Ammon's horn (tissue), 1 donor: ENCODE data around the gene RWDD3.

Experiments used
- DNase-seq: peaks from one replicate; pipeline ENCODE4 v3.0.0-alpha.2; 2016; ENCODE audit warnings: low spot score

The RWDD3 gene, protein sequence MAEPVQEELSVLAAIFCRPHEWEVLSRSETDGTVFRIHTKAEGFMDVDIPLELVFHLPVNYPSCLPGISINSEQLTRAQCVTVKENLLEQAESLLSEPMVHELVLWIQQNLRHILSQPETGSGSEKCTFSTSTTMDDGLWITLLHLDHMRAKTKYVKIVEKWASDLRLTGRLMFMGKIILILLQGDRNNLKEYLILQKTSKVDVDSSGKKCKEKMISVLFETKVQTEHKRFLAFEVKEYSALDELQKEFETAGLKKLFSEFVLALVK

GRCh38 chr1:95233737-95234500, at the start of gene RWDD3:
TSS of gene RWDD3 (plus strand) at chr1:95234210. CDS start at chr1:95234231, 21 bp downstream.
- peak; percentile 95 for DNase-seq

- DNase-seq, result no peak
These were observed 47.9 kb upstream of the RWDD3 start for GRCh38 chr1:95186149-95186548.

DNA sequence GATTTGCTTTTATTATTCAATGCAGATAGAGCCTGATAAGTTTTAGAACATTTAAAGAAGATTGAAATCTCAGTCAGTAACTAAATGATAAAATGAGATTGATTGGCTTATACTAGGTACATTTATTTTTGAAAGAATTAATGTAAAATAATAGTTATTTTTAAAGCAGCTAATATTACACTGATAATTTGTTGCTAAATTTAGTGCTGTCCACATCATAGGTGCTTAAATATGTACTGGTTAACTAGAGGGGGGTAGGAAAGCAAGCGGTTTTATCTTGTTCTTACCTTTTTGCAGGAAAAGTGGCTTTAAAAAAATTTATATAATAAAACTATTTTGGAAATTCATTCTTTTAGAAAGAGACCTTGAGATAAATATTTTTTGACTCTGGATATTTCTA, 40.4 kb upstream of the RWDD3 start:
- DNase-seq, result no peak

DNA sequence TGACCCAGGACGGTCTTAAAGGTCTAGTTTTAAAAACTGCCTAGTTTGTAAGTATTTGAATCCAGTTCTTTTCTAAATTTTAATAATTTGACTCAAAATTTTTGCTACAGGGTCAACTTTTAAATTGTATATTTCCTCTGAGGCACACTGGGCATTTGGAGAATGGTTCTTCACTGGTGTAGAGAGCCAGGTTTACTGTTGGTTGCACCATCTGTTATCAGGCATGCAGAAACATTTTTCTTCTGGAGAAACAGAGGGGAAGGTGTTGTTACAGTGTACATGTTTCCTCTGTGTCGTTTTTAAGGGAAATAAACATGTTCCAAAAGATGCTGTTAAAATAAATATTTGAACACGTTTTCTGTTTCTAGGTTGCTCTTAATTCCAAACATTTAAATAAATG, 39.0 kb upstream of the RWDD3 start:
- DNase-seq, result no peak

GRCh38 chr1:95196017-95196416, 38.0 kb upstream of the RWDD3 start:
- no peak for DNase-seq

DNA sequence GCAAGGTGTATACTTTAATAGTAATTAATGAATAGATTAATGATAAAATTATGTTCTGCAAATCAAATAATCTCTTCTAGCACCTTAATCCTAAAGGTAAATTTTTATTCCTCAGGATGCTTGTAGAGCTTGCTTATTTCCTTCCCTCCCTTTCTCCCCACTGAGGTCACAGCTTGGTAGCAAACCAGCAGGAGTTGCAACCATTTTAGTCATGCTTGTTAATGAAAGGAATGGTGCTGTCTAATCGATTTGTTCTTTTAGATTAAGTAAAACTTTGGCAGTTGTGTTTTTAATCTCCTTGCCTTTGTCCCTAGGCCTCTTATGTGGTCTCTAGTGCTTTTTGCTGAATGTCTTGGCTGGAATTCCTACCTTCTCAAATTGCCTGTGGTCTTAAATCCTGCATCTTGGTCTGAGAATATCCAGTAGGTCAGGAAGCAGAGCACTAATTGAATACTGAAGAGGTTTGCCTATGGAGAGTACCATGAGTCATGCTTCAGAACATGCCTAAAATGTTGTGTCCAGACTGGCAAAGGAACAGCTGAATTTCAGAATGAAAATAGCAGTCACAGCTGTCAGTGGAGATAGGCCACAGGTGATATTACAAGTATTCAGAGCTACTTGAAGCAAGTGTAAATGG, 36.3 kb upstream of the RWDD3 start:
- DNase-seq, result no peak

- no peak for DNase-seq
These were observed 32.1 kb upstream of the RWDD3 start for GRCh38 chr1:95201905-95202304.

DNA sequence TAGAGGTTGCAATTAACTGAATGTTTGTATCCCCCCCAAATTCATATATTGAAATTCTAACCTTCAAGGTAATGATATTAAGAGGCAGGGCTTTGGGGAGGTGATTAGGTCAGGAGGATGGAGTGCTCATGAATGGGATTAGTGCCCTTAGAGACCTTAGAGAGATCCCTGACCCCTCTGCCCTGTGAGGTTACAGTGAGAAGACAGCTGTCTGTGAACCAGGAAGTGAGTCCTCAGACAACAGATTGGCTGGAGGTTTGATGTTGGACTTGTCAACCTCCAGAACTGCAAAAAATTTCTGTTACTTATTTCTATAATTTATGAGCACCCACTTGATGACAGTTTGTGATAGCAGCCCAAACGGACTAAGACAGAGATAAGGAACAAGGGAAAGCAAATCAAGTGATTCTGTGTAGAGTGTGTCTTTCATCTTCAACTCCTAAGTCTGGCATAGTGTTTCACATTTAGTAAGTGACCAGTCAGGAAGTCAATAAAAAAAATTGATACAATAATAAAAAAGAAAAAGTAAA, 30.0 kb upstream of the RWDD3 start:
- DNase-seq, result no peak

DNA sequence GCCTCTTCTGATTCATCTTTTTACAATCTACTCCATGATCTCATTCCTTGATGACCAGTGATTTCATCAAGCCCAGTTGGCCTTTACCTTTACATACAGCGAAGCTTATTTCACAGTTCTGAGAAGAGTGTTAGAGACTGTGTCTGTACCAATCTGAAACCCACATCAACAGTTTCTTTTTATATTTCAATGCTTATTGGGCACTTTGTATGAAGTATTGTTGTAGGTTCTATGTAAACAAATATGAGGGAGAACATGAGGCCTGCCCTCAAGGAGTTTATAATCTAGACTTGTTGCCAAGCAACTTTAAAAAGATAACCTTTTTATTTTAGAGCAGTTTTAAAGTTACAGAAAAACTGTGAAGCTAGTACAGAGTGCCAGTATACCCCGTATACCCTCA, 27.5 kb upstream of the RWDD3 start:
- no peak for DNase-seq

DNA sequence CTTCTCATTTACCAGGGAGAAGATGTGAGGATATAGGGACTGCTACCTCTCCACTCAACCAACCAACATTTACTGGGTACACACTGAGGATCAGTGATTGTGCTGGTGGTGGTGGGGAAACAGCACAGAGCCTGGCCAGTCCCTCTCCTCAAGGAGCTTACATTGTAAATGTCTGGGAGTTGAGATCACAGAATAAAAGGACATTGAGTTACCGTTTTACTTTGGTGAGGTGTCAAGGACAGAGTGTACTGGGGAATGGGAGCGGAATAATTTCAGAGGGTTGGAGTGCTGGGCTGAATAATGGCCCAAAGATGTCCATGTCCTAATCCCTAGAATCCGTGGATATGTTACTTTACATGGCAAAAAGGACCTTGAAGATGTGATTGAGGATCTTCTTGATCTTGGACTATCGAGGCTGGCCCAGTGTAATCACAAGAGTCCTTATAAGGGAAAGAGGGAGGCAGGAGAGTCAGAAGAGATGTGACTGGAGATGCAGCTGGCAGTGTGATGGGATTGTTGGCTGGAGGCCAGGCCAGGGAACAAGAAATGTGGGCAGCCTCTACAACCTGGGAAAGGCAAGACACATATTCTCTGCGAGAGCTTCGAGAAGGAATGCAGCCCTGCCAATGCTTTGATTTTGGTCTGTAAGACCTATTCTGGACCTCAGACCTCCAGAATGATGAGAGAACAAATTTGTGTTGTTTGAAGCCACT, 26.6 kb upstream of the RWDD3 start:
- DNase-seq, result no peak

- DNase-seq, result no peak
These were observed 25.1 kb upstream of the RWDD3 start for GRCh38 chr1:95208876-95209275.

DNA sequence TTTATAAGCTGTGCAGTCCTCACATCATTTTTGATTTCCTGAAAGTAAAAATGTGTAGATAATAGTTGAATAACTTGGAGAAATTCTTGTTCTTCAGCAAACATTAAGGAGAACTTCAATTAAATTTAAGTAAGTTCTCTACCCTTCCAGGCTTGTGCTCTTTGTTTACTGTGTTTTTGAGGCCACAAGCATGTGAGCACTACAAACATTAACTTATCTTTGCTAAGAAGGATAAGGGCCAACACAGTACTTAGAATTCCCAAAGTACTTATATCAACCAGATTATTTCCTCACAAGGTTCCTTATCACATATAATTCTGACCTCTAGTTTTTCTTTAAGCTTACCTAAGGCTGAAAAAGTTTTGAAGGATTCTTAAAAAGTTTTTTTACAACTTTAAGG, 24.7 kb upstream of the RWDD3 start:
- no peak for DNase-seq

DNA sequence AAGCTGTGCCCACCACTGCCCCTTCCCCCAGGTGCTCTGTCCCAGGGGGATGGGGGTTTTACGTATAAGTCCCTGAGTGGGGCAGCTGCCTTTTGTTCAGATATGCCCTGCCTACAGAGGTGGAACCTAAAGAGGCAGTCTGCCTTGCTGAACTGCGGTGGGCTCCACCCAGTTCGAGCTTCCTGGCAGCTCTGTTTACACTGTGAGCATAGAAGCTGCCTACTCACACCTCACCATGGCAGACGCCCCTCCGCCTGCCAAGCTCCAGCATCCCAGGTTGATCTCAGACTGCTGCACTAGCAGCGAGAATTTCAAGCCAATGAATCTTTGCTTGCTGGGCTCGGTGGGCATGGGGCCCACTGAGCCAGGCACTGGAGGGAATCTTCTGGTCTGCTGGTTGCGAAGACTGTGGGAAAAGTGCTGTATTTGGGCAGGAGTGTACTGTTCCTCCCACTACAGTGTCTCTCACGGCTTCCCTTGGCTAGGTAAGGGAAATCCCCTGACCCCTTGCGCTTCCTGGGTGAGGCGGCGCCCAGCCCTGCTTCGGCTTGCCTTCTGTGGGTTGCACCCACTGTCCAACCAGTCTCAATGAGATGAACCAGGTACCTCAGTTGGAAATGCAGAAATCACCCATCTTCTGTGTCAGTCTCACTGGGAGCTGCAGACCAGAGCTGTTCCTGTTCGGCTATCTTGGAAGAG, 17.6 kb upstream of the RWDD3 start:
- DNase-seq, result no peak

DNA sequence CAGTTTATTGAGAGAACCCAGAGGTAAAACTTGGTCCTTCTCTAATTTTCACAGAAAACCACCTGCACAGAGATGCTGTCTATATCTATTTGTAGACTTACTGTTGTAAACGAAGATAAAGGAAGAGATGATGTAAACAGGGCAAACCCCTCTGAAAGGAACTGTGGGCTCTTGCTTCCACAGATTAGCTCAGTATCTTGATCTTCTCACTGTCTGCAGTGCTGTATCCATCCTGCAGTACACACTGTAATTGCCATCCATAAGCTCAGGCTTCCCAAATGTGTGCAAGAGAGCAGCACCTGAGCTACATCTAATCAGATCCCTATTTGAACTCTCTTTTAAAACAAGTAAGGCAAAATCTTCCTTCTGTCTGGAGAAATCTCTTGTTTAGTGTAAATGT, 16.6 kb upstream of the RWDD3 start:
- no peak for DNase-seq

- no peak for DNase-seq
These were observed 14.6 kb upstream of the RWDD3 start for GRCh38 chr1:95219407-95219806.

GRCh38 chr1:95221306-95221705, 12.7 kb upstream of the RWDD3 start:
- DNase-seq, result no peak

DNA sequence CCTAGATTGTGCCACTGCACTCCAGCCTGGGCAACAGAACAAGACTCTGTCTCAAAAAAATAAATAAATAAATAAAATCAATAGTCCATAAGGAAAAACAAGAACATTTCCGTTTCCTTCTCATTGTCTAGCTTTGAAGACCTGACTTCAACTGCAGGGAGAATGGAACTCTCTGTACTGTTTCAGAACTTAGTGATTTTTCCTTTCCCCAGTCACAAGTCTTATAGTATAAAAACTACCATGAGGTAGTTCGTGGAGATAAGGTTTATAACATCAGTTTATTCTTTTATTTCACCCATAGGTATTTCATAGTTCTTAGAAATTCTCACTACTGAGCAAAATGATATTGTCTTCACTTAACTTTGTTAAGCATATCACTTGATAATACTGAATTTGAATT, 11.4 kb upstream of the RWDD3 start:
- DNase-seq, result no peak

DNA sequence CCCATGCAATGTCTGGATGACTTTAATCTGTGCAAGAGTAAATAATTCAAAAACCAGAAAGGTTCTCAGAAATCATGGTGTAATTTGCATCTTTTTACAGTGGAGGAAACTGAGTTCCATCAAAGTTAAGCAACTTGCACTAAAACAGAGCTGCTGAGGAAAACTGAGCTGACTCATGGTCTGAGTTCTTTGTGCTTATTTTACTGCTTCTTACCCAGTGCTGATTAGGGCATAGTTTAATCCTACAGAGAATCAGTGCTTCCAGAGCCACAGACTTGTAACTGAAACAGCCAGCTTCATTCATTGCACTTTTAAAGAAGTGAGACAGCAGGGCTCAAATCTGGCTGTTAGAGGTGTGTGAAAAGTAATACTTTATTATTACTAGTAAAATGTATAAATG, 10.9 kb upstream of the RWDD3 start:
- DNase-seq, result no peak

GRCh38 chr1:95226781-95227660, 7.0 kb upstream of the RWDD3 start:
- DNase-seq, result no peak

- DNase-seq, result peak; percentile 20
These were observed 5.0 kb upstream of the RWDD3 start for GRCh38 chr1:95229037-95229436.

DNA sequence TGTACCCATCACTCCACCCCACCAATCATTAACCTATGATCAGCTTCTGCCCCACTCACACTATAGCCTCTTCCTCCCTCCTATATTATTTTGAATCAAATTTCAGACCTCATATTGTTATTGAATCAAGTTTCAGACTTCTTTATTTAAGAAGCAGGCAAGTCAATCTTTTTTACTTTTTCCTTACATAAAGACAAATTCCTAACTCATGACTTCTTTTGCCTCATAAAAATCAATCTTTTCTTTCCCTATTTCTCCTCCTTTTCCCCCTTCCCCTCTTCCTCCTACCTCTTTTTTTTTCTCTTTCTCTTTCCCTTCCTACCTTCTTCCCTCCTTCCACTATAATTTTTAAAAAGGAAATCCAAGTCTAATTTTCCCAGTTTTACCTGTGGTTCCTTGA, 4.3 kb upstream of the RWDD3 start:
- no peak for DNase-seq
